ENCODE data around the gene FMN1. TPM values are rescaled to one million over a fixed set of nuclear protein-coding genes. Genes with fewer than 3 reads are reported as not detected.

Gene FMN1
- total and polyA plus RNA-seq, 2 of the 13 experiments (the other 11 are each of a cell fraction or from before 2014, with no cell fraction given) = 0.20 to 0.60 TPM

- TF ChIP-seq ZNF138 (CRISPR knock-in tag; IDR thresholded peaks at IDR 0.05; ENCODE audit: low read depth) = no peak
- TF ChIP-seq, protein P1, sequence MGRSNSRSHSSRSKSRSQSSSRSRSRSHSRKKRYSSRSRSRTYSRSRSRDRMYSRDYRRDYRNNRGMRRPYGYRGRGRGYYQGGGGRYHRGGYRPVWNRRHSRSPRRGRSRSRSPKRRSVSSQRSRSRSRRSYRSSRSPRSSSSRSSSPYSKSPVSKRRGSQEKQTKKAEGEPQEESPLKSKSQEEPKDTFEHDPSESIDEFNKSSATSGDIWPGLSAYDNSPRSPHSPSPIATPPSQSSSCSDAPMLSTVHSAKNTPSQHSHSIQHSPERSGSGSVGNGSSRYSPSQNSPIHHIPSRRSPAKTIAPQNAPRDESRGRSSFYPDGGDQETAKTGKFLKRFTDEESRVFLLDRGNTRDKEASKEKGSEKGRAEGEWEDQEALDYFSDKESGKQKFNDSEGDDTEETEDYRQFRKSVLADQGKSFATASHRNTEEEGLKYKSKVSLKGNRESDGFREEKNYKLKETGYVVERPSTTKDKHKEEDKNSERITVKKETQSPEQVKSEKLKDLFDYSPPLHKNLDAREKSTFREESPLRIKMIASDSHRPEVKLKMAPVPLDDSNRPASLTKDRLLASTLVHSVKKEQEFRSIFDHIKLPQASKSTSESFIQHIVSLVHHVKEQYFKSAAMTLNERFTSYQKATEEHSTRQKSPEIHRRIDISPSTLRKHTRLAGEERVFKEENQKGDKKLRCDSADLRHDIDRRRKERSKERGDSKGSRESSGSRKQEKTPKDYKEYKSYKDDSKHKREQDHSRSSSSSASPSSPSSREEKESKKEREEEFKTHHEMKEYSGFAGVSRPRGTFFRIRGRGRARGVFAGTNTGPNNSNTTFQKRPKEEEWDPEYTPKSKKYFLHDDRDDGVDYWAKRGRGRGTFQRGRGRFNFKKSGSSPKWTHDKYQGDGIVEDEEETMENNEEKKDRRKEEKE (IDR thresholded peaks at IDR 0.05) = no peak
- TF ChIP-seq ARID2 (CRISPR knock-in tag; IDR thresholded peaks at IDR 0.05; ENCODE audit: borderline replicate concordance) = no peak
- TF ChIP-seq ZNF607 (CRISPR knock-in tag; IDR thresholded peaks at IDR 0.05; ENCODE audit: borderline replicate concordance) = no peak
- TF ChIP-seq, protein P2, sequence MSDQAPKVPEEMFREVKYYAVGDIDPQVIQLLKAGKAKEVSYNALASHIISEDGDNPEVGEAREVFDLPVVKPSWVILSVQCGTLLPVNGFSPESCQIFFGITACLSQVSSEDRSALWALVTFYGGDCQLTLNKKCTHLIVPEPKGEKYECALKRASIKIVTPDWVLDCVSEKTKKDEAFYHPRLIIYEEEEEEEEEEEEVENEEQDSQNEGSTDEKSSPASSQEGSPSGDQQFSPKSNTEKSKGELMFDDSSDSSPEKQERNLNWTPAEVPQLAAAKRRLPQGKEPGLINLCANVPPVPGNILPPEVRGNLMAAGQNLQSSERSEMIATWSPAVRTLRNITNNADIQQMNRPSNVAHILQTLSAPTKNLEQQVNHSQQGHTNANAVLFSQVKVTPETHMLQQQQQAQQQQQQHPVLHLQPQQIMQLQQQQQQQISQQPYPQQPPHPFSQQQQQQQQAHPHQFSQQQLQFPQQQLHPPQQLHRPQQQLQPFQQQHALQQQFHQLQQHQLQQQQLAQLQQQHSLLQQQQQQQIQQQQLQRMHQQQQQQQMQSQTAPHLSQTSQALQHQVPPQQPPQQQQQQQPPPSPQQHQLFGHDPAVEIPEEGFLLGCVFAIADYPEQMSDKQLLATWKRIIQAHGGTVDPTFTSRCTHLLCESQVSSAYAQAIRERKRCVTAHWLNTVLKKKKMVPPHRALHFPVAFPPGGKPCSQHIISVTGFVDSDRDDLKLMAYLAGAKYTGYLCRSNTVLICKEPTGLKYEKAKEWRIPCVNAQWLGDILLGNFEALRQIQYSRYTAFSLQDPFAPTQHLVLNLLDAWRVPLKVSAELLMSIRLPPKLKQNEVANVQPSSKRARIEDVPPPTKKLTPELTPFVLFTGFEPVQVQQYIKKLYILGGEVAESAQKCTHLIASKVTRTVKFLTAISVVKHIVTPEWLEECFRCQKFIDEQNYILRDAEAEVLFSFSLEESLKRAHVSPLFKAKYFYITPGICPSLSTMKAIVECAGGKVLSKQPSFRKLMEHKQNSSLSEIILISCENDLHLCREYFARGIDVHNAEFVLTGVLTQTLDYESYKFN (CRISPR knock-in tag; conservative IDR thresholded peaks at IDR 0.05) = no peak
- no peak for TF ChIP-seq REL (CRISPR knock-in tag; conservative IDR thresholded peaks at IDR 0.05)
- no peak for TF ChIP-seq SYNCRIP (IDR thresholded peaks at IDR 0.05; ENCODE audit: insufficient read depth, low read depth, low read length)
- TF ChIP-seq NFE2L1 (CRISPR knock-in tag; IDR thresholded peaks at IDR 0.05; ENCODE audit: borderline replicate concordance) = no peak
- TF ChIP-seq ZNF558 (CRISPR knock-in tag; IDR thresholded peaks at IDR 0.05; ENCODE audit: borderline replicate concordance) = no peak
- Histone ChIP-seq H2AFZ (ENCODE audit: low read length) (no peak overlapping the region), H3K36me3 (replicated peaks in 1 of 2; ENCODE audit: control insufficient read depth in 1 of 2, insufficient read depth in 2 of 2, low read length in 2 of 2) (no peaks in the 10 kb centered on the region), H3K4me2 (ENCODE audit: low read depth, low read length) (no peak overlapping the region), H3K79me2 (ENCODE audit: insufficient read depth, low read length) (no peaks in the 10 kb centered on the region), H3K27me3 (ENCODE audit: control insufficient read depth in 1 of 2, insufficient read depth in 2 of 2, low read length in 2 of 2) (no peaks in the 10 kb centered on the region; a peak in 1 of 5 replicates), H4K20me1 (ENCODE audit: insufficient read depth, low read length) (no peaks in the 10 kb centered on the region), H3K9ac (ENCODE audit: insufficient read depth, low read depth, low read length) (no peak overlapping the region), H3K9me3 (ENCODE audit: low read length) (no peaks in the 10 kb centered on the region), H3K4me1 (ENCODE audit: insufficient read depth, low read length) (no peaks in the 10 kb centered on the region), H3K27ac (ENCODE audit: extremely low read length, insufficient read depth, low read length) (no peak overlapping the region), H3K4me3 (replicated peaks in 1 of 3; ENCODE audit: insufficient read depth in 1 of 3, low read depth in 2 of 3, low read length in 3 of 3) (no peak overlapping the region)
- no TSS peak for BruUV-seq (replicated peaks)
- intact Hi-C loops (cut with micrococcal nuclease; ENCODE audit: unreplicated experiment) (no loop called here), in situ Hi-C loops (cut with HindIII; ENCODE audit: extremely low pct_ligation_motif_present, low pct_unique_long_range_greater_than_20kb) (no loop called here)
- ChIA-PET POLR2A (no interaction called here), CTCF (ENCODE audit: low intra/inter-chr PET ratio, low total read pairs) (no interaction called here)
- FAIRE-seq (no peak), ATAC-seq (no peak), DNase-seq (ENCODE audit: low spot score) (no peak)
- WGBS (ENCODE audit: low lambda C conversion rate) = 45% methylated on average over 5 of the region's 5 CpGs
Observed at GRCh38 chr15:33112541-33113105, 81.9 kb downstream of the FMN1 start.

Data from HepG2 (cell line).